HG03342 (cell line): ENCODE measurements around the gene STAM.

Experiments
- ATAC-seq: cut with Tn5 transposase; IDR thresholded peaks from one replicate; pipeline ENCODE4 v1.9.1; 2021; ENCODE audit warnings: mild to moderate bottlenecking, moderate library complexity; ENCODE audit not compliant: unreplicated experiment

The STAM gene

GRCh38 chr10:17673471-17674061, 29.6 kb downstream of the STAM start:
- ATAC-seq = no peak

- no peak for ATAC-seq
These were observed 30.6 kb downstream of the STAM start for GRCh38 chr10:17674566-17674965.

DNA sequence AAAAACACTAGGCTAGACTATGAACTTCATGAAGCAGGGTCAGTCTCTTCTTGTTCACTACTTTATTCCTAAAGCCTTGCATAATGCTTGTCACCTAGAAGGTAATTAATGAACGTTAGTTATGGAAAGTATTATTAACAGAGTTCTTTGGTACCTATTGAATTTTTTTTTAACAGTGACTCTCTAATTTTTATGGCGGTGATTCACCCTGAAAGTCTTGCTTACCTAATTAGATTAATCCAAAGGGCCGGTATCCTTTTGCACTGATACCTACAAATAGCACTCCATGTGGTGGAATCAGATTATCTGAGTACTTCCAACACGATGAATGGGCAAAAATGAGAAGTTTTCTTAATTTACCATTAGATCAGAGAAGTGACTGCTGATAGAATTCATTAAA, 31.7 kb downstream of the STAM start:
- no peak for ATAC-seq

GRCh38 chr10:17676919-17677318, 33.0 kb downstream of the STAM start:
- no peak for ATAC-seq

- no peak for ATAC-seq
These were observed 38.4 kb downstream of the STAM start for GRCh38 chr10:17682236-17682946.

DNA sequence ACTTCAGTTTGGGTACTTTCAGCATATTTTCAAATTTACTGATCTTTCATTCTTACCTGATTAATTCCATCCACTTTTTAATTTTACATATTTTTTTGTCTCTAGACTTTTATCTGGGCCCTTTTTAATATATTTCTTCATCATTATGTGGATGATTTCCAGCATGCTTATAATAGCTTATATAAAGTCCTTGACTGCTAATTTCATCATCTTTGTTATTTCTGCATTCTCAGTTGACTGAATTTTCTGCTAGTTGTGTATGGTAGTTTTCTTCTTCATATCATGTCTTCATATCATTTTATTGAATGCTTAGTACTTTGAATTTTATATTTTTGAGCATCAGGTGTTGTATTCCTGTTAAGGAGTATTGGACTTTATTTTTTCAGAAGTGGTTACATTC, 39.6 kb downstream of the STAM start:
- ATAC-seq = no peak

- ATAC-seq = peak; percentile 64
These were observed 40.6 kb downstream of the STAM start for GRCh38 chr10:17684537-17684936.

GRCh38 chr10:17685233-17685840, 41.4 kb downstream of the STAM start:
- peak; percentile 75 for ATAC-seq

DNA sequence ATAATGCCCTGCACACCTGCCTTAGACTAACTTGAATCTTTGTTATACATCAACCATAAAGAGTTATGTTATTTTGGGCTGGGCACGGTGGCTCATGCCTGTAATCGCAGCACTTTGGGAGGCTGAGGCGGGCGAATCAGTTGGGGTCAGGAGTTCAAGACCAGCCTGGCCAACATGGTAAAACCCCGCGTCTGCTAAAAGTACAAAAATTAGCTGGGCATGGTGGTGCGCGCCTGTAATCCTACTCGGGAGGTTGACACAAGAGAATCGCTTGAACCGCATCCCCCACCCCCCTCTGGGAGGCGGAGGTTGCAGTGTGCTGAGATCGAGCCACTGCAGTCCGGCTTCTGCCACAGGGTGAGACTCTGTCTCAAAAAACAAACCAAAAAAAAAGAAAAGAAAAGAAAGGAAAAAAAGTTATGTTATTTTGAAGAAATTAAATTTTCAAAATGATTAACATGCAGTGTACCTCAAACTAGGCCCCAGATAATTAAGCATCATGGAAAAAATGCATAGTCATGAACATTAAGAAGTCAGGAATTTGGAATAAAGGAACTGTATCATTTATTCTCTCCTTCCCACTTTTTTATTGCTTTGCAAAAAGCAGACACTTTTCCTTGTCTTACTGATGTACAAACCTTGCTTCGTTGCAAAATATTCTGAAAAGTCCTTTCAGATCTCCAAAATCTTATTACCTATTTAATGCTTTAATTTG, 43.3 kb downstream of the STAM start:
- no peak for ATAC-seq

DNA sequence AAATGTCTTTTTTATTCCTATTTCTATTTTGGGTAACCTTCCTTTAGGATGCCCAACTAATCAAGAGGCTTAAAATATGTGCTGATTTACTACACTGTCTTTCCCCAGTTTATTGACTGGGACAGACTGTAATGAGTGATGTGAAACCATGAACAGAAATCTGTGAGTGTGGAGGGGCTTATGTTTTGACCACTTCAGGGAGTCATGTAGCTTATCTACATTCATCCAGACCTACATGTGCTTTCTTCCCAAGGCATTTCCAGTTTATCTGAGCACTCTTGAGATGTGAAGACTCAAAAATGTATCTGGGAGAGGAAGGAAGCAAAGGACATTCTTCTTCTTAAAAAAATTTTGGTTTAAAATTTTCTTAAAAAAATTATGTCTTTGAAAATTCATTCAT, 45.2 kb downstream of the STAM start:
- ATAC-seq = no peak

- ATAC-seq = no peak
These were observed 49.1 kb downstream of the STAM start for GRCh38 chr10:17693009-17693408.

DNA sequence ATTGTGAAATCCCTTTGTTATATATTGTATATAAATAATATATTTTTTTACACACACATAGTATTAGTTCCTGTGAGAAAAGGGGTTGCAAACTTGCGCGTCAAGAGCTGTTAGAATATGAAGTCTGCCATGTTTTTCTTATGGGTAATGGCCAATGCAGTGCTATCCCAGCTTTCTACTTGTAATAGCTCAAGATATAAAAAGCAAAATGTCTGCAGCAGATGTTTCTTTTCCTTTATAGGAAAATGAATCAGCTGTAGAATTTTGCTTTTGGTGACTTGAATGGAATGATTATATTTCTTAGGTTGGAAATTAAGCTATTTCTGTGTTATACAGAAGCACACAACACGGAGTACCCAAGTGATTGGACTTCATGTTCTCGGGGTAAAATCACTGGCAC, 54.7 kb downstream of the STAM start:
- ATAC-seq = no peak

DNA sequence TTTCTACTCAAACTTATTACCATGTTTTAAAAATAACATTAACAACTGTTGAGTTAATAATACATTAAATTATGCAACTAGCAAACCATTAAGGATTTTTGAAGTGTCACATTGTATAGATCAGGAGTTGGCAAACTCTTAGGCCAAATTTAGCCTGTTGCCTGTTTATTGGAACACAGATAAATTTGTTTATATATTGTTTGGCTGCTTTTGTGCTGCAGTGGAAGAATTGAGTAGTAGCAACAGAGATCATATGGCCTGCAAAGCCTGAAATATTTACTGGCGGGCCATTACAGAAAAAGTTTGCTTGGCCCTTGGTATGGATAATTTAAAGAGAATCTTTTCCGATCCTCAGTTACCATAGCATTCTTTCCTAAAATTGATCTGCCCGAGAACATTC, 57.4 kb downstream of the STAM start:
- no peak for ATAC-seq

DNA sequence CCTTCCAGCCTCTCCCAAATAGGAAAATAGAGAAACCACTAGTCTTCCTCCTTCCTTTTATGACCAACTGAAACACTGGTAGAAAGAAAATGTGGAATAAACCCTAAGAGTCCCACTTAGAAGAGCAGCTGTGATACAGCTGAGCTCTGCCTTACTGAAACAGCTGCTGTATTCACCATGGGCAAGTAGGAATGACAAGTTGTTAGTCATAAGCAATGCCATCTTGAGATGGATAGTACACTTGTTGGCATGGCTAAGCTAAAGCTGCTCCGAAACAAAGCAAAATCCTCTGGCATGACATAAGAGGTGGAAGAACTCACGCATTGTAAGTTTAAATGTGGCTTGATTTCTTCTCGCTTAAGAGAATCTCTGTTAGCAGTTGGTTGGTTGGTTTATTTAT, 59.8 kb downstream of the STAM start:
- no peak for ATAC-seq

DNA sequence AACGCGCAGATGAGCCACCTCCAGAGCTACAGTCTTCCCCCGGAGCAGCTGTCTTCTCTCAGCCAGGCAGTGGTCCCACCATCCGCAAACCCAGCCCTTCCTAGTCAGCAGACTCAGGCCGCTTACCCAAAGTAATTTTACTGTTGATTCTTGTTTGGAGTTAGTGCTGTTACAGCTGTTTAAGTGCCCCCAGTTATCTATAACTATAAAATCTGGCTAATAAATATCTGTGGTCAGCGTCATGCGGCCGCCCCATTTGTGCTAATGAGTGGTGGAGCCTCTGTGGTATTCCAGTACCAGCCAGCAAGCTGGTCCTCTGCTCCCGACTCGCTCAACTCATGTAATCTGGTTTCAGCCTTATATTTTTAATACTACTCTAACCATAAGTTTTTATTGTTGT, 64.9 kb downstream of the STAM start:
- no peak for ATAC-seq

DNA sequence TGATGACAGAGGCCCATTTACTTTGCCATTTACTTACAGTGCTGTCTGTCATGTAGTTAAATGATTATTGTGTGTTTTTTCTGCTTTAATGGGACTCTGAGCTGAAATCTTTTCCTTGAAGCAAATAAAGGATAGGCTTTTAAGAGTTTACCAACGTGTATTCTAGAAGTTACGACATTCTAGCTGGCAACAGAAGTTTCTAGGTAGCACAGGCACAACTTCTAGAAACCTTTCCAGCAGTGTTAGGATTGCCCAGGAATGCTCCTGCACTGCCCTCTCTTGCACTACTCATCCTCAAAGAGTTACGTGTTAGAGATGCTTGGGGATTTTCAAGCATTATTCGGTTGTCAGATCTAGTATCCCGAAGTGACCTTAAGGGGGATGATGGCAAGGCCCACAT, 65.5 kb downstream of the STAM start:
- ATAC-seq = no peak

- no peak for ATAC-seq
These were observed 66.2 kb downstream of the STAM start for GRCh38 chr10:17710181-17710580.

DNA sequence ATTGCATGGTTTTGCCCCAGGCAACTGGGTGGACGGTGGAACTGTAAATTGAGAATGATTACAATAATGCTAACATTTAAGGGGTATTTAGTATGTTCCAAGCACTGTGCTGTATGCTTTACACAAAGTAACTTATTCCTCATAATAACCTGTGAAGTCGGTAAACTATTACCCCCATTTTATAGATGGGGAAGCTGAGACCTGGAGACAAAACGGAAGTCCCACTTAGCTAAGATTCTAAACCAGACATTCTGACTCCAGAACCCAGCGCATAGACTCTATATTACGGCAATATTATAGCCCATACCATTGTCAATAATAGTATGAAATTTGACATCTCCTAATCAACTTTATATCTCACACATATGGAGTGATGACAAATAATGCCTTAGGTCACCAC, 68.1 kb downstream of the STAM start:
- ATAC-seq = no peak

DNA sequence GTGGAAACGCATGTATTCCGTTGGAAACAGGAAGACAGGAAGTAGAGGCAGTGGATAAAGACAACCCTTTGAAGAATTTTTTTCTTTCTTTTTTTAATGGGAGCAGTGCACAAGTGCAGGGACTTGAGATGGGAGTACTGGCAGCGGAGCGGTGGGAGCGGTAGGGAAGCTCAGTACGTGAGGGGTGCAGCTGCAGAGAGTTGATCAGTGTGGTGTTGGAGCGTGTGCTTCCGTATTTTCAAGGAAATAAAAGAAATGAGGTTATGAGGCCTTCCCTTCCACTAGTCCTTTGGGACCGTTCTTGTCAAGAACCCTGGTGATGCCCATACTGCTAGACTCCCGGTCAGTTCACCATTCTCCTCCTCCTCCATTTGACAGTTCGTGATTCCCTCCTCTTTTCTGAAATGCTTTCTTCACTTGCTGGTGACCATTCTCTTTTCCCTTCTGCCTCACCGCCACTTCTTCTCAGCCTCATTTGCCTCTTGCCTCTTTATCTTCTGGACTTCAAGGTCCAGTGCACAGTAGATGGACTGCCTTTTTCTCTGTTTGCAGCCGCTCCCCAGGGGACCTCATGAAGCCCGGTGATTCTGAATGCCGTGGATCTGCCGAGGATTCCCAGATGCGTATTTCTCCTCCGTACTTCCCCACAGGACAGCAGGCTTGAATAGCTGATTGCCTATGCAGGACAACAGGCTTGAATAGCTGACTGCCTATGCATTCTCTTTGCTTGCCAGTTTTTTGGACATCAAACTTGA, 68.9 kb downstream of the STAM start:
- ATAC-seq = no peak

GRCh38 chr10:17713758-17714157, 69.8 kb downstream of the STAM start:
- ATAC-seq = no peak

DNA sequence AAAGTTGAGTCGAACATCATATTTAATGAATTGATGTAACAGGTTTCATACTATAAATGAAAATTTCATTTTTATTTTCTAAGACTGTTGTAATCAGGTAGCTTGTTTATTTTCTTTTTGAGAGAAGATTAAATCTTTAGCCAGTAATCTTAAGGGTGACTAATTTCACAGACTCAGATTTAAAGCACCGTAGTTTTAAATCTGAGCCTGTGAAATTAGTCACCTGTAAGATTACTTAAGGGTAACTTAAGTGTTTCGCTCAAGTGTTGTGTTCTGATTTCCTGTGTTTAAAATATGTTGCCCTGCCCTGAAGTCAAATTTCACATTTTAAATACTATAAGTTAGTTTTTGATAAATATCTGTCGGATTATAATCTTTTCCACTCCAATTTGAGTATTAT, 72.2 kb downstream of the STAM start:
- no peak for ATAC-seq
